Tibial nerve (tissue), 3 donors: Measurements from ENCODE around the gene RGL3.

Experiments used
- POLR2A ChIP-seq, 2 donors: fragments of 450-650 bp; IDR thresholded peaks; one replicate each; pipeline ENCODE4 v1.6.1; 2017; ENCODE audit warnings: antibody characterized with exemption in 2 of 2, mild to moderate bottlenecking in 2 of 2, moderate library complexity in 2 of 2
- TF ChIP-seq, protein P1 (sequence below), 5 experiments: fragments of 200-600 bp in 3 of 5; fragments of 450-650 bp in 2 of 5; sonication (generic) in 3 of 5; IDR thresholded peaks; one replicate each; pipeline ENCODE4 v1.5.1; 2016 to 2019; ENCODE audit warnings: antibody characterized with exemption in 5 of 5, mild to moderate bottlenecking in 3 of 5, moderate library complexity in 2 of 5

DNA sequence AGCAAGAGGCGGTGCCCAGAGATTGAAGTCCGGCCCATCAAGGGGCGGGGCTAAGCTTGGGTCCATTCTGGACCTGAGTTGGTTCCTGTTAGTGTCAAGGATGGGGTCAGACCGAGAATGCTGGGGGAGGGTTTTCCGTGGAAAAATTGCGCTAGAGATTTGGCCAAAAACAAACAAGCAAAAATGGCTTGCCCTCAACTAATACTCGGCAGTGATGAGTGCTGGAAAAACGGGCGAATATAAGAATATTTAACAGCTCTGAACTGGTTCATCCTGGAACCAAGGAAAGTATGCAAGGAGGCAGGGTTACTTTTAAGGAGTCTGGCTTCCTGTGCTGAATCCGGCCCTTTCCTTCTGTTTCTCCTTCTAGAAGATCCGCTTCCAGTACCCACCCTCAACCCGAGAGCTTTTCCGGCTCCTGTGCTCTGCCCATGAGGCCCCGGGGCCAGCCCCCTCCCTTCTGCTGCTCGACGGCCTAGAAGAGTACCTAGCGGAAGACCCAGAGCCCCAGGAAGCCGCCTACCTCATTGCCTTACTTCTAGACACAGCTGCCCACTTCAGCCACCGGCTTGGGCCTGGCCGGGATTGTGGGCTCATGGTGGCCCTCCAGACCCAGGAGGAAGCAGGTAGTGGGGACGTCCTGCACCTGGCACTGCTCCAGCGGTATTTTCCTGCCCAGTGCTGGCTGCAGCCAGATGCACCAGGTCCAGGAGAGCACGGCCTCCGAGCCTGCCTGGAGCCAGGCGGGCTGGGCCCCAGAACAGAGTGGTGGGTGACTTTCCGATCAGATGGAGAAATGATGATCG, 43.8 kb downstream of the RGL3 start:
- TF ChIP-seq, protein P1, sequence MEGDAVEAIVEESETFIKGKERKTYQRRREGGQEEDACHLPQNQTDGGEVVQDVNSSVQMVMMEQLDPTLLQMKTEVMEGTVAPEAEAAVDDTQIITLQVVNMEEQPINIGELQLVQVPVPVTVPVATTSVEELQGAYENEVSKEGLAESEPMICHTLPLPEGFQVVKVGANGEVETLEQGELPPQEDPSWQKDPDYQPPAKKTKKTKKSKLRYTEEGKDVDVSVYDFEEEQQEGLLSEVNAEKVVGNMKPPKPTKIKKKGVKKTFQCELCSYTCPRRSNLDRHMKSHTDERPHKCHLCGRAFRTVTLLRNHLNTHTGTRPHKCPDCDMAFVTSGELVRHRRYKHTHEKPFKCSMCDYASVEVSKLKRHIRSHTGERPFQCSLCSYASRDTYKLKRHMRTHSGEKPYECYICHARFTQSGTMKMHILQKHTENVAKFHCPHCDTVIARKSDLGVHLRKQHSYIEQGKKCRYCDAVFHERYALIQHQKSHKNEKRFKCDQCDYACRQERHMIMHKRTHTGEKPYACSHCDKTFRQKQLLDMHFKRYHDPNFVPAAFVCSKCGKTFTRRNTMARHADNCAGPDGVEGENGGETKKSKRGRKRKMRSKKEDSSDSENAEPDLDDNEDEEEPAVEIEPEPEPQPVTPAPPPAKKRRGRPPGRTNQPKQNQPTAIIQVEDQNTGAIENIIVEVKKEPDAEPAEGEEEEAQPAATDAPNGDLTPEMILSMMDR (IDR thresholded peaks at IDR 0.05) = no peak
- TF ChIP-seq POLR2A (IDR thresholded peaks at IDR 0.05) = peak; percentile 18 to 71
